Right atrium auricular region (tissue), 2 donors: ENCODE measurements around the gene GOLGA1. TPM values are rescaled to one million over a fixed set of nuclear protein-coding genes. Genes with fewer than 3 reads are reported as not detected.

Source experiments
- DNase-seq: peaks from one replicate; pipeline ENCODE4 v3.0.0-alpha.2; 2019; ENCODE audit warnings: low spot score
- H3K27ac ChIP-seq, 2 donors: fragments of 200-600 bp; sonication (generic); 1 replicate in 1 of 2; 2 replicates in 1 of 2; pipeline ENCODE4 v1.5.1; 2016 to 2019
- H3K27me3 ChIP-seq, 2 donors: fragments of 200-600 bp; sonication (generic); one replicate each; pipeline versions ENCODE4 v1.5.1 to v1.6.0; 2017 to 2019
- H3K36me3 ChIP-seq: fragments of 200-600 bp; sonication (generic); one replicate; pipeline ENCODE4 v1.5.1; 2016
- H3K4me1 ChIP-seq, 2 donors: fragments of 200-600 bp; sonication (generic); one replicate each; pipeline versions ENCODE4 v1.5.1 to v1.6.0; 2017 to 2019
- H3K4me3 ChIP-seq, 2 donors: fragments of 200-600 bp; sonication (generic); 1 replicate in 1 of 2; 2 replicates in 1 of 2; pipeline ENCODE4 v1.5.1; 2017 to 2019; ENCODE audit warnings: mild to moderate bottlenecking in 1 of 2, moderate library complexity in 1 of 2
- H3K9me3 ChIP-seq, 2 donors: fragments of 200-600 bp; sonication (generic); one replicate each; pipeline ENCODE4 v1.5.1; 2019
- CTCF ChIP-seq, 2 donors: fragments of 200-600 bp; sonication (generic); IDR thresholded peaks; one replicate each; pipeline ENCODE4 v1.5.1; 2019; ENCODE audit warnings: antibody characterized with exemption in 2 of 2
- total RNA-seq, 2 donors: library from RNA; depleted of rRNA; stranded (reverse); fragments of >200 nt; gene quantifications; one replicate each; pipeline ENCODE4 v1.1.0, GENCODE V29; 2016

GOLGA1 gene
- total RNA-seq, 2 donors from 2014 or later, result 12.8 to 17.2 TPM

- peaks cover 0 to 33% of the 10 kb centered on the region in 2 donors for H3K4me1 ChIP-seq
- no peak for TF ChIP-seq CTCF (IDR thresholded peaks at IDR 0.05)
- H3K4me3 ChIP-seq, result peak overlapping the region; percentile 78 to 86
- H3K9me3 ChIP-seq, result no peaks in the 10 kb centered on the region
- H3K27me3 ChIP-seq, result no peaks in the 10 kb centered on the region
- H3K36me3 ChIP-seq, result peaks cover 47% of the 10 kb centered on the region
- peak overlapping the region; percentile 90 to 95 for H3K27ac ChIP-seq
- DNase-seq, result no peak
Measured at GRCh38 chr9:124860582-124861341, 80.1 kb downstream of the GOLGA1 start.

GRCh38 chr9:124859803-124860581 lies 80.9 kb downstream of the GOLGA1 start:
- peaks cover 0 to 33% of the 10 kb centered on the region in 2 donors for H3K4me1 ChIP-seq
- no peaks in the 10 kb centered on the region for H3K27me3 ChIP-seq
- H3K4me3 ChIP-seq, result no peak overlapping the region
- peaks cover 47% of the 10 kb centered on the region for H3K36me3 ChIP-seq
- no peak for TF ChIP-seq CTCF (IDR thresholded peaks at IDR 0.05)
- H3K27ac ChIP-seq, result no peak overlapping the region
- no peaks in the 10 kb centered on the region for H3K9me3 ChIP-seq
- no peak for DNase-seq

- DNase-seq, result no peak
- Histone ChIP-seq H3K4me1 (peaks cover 0 to 30% of the 10 kb centered on the region in 2 donors), H3K27me3 (no peaks in the 10 kb centered on the region), H3K9me3 (no peaks in the 10 kb centered on the region), H3K36me3 (peaks cover 47% of the 10 kb centered on the region), H3K27ac (no peak overlapping the region), H3K4me3 (no peak overlapping the region)
- no peak for TF ChIP-seq CTCF (IDR thresholded peaks at IDR 0.05)
Measured at GRCh38 chr9:124858330-124859046, 82.4 kb downstream of the GOLGA1 start.

GRCh38 chr9:124857533-124858162 lies 83.2 kb downstream of the GOLGA1 start:
- H3K9me3 ChIP-seq, result no peaks in the 10 kb centered on the region
- TF ChIP-seq CTCF (IDR thresholded peaks at IDR 0.05), result no peak
- no peaks in the 10 kb centered on the region for H3K27me3 ChIP-seq
- no peak overlapping the region for H3K4me3 ChIP-seq
- peaks cover 0 to 30% of the 10 kb centered on the region in 2 donors for H3K4me1 ChIP-seq
- DNase-seq, result no peak
- H3K36me3 ChIP-seq, result peaks cover 47% of the 10 kb centered on the region
- H3K27ac ChIP-seq, result no peak overlapping the region

- H3K36me3 ChIP-seq, result peaks cover 47% of the 10 kb centered on the region
- peak in 1 of 2 donors; percentile 35 for TF ChIP-seq CTCF (IDR thresholded peaks at IDR 0.05)
- no peak overlapping the region for H3K4me3 ChIP-seq
- H3K27me3 ChIP-seq, result no peaks in the 10 kb centered on the region
- H3K4me1 ChIP-seq, result peaks cover 0 to 36% of the 10 kb centered on the region in 2 donors
- H3K9me3 ChIP-seq, result no peaks in the 10 kb centered on the region
- H3K27ac ChIP-seq, result no peak overlapping the region
- DNase-seq, result no peak
Measured at GRCh38 chr9:124855944-124856765, 84.7 kb downstream of the GOLGA1 start.
